Left renal pelvis (tissue), 4 donors: ENCODE results near the gene PBRM1. TPM values are rescaled to one million over a fixed set of nuclear protein-coding genes. Genes with fewer than 3 reads are reported as not detected.

Experiments used
- DNase-seq, 4 donors: peaks; one replicate each; pipeline ENCODE4 v3.0.0-alpha.2; 2013; ENCODE audit warnings: low read depth in 4 of 4, low spot score in 3 of 4
- polyA plus RNA-seq, 4 donors: library from polyadenylated mRNA; unstranded; fragments of 120-200 nt; gene quantifications; one replicate each; pipeline ENCODE4 v1.2.1, GENCODE V29; 2013; ENCODE audit not compliant: insufficient read length in 4 of 4

PBRM1 gene
- polyA plus RNA-seq, 4 donors = 57.9 to 66.9 (median 61.1) TPM

GRCh38 chr3:52539010-52539653, 146.6 kb downstream of the PBRM1 start:
- DNase-seq = no peak

GRCh38 chr3:52537726-52538421, 147.8 kb downstream of the PBRM1 start:
- no peak for DNase-seq

DNA sequence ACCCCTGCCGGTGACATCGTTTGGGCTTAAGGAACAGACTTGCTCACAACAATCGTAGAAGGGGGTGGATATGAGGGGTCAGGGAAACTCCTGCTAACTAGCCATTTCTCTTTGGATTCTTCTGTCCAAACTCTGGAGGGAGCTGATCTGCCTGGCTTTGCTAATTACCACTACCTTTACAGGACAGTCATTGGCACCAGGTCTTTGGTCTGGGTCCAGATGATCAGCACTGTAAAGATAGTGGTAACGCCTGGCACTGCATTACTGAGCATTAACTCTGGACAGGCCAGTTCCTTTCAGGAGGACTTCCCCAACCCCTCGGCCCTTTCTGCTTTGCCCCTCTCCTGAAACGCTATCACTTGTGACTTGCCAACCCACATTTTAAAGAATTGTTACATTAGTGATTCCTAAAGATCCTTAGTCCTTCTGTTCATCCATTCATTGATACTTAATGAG, 148.5 kb downstream of the PBRM1 start:
- no peak for DNase-seq

- peak; percentile 92 to 94 (median 94) for DNase-seq
Measured at GRCh38 chr3:52536369-52537164, 149.1 kb downstream of the PBRM1 start, which contains the start of gene UQCC5. TSS of gene UQCC5 (plus strand) at chr3:52536605. CDS start at chr3:52536756, 151 bp downstream.

GRCh38 chr3:52536112-52536368, 149.7 kb downstream of the PBRM1 start:
- DNase-seq = no peak

- no peak for DNase-seq
Measured at GRCh38 chr3:52535411-52536111, 150.2 kb downstream of the PBRM1 start.

DNA sequence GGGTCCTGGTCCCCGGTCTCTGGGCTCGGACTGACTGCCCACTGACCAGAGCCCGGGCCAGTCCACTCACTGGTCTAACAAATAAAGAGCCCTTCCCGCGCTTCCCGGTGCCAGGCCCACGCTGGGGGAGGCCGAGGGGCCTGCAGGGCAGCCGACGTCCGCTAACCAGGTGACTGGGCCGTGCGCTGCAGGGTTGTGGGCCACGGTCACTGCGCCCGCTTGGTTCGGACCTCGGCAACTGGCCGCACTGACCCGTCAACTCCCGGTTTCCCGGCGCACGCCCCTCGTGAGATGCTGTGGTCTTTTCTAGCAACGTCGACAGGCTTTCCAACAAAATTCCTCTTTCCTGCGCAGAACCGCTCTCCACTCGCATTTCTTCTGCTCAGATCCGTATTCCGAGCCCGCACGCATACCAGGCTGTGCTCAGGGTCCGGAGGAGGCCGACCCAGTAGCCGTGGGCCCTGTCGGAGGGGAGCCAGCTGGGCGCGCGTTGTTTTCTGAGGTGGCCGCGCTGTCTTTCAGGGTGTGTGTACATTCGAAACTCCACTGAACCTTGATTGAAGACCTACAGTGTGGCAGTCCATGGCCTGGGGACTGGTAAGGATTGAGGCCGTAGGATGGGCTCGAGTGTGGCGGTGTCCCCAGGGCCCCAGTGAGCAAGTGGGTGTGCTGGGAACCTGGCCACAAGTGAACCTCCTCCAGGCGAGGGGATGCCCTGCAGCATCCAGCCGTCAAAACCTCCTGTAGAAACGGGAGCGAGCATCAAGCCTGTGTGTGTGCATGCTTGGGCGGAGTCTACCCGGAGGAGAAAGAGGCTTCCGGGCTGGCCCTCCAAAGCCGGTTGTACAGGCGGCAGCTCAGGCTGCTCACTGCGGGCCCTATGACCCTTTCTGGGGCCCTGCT, 151.2 kb downstream of the PBRM1 start:
- no peak for DNase-seq

DNA sequence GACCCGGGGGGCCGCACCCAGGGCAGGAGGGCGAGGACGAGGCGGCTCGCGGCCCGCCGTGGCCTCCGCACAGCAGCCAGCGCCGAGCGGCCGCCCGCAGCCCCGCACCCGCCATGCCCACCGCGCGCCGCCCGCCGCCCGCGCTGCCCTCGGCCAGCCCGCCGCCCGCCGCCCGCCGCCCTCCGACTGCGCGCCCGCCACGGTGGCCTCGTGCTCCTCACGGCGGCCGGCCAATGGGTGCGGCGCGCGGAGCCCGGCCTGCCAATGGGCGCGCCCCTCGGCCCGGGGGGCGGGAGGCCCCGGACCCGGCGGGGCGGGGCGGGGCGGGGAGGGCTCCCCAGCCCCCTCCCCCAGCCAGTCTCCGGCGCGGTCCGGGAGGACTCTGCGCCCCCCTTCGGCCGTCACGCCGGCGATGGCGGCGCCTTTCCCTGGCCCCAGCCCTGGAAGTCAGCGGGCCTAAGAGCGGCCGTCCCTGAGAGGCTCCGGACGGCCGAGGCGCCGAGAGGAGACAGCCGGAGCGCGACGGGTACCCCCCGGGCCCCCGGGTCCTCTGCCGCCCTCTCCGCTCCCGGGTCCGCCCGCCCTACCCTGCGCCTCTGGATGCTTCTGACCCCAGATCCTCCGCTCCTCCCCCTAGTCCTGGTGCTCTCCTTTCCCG, 152.0 kb downstream of the PBRM1 start, which contains the start of gene NT5DC2:
TSS of gene NT5DC2 (minus strand) at position 235 of the 658 bp plus-strand sequence. CDS start at position 115, 120 bp downstream.
- DNase-seq = peak in 1 of 4 donors; percentile 63

DNA sequence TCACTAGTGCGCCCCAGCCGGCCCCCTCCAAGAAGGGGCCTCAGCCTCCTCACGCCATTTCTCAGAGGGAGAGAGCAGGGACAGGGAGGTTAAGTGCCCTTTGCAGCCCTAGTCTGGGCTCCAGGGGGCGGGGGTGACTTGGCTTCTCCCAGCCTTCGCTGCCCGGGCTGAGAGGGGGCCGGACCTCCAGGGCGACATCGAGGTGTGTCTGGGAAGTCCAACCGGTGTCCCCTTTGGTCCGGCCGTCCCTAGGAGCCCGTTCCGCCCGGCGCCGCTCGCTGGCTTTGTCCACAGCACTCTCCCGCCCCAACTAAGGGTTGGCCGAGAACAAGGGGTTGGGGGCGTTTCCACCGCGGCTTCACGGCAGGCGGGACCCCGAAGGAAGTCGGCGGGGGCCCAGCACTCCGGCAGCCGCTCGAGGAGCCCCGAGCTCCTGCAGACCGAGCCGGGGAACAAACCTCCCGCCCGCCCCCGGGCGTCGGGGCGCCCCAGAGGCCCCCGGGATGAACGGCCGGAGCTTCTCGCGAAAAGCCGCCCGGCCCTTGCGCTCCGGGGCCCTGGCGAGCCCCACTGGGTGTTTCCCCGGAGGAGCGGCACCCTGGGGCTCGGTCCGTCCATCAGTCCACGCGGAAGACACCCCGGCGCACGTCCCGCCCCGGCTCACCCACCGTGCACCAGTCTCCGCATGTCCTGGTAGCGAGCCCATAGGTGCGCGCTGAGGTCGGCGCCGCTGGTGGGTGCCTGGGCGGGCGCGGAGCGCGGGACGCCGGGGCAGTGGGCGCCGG, 152.7 kb downstream of the PBRM1 start:
- DNase-seq = no peak

DNA sequence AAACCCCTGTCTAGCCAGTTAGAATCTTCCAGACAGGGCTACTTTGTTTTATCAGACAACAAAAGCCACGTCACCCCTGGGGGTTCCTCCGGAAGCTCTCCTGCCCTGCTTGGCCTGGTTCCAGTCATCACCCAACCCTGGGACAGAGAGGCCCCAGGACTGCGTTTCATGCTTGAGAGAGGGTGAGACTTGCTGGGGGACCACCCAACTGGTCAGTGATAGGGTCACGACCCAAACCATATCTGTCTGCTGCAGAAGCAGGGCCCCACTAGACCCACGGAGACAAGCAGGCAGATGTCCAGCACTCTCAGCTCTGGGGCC, 153.2 kb downstream of the PBRM1 start:
- DNase-seq = no peak

DNA sequence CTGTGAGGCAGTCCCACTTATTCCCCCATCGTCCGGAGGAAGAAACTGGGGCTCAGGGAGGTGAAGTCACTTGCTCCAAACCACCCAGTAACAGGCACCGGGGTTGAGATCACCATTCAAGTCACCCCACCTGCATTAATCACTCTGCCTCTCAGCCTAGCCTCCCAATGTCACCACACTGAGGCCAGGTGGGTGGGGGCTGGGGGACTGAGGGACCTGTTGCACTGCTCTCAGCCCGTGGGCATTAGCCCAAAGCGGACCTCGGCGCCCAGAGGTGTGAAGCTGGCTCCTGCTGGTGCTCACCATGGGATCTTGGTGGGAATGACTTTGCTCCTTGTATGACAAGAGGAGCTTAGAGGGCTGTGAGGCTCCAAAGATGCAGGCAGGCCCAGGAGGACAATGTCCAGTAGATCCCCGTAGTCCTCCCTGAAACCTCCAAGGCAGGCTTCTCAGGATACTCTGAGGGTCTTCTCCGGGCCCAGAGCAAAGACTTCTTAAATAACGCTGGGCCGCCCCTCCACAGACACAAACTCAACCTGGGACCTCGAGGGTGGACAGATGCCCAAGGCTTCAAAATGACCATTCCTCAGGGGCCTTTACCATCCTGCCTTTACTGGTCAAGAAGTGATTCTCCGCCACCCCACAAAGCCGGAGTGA, 153.7 kb downstream of the PBRM1 start:
- DNase-seq = no peak

DNA sequence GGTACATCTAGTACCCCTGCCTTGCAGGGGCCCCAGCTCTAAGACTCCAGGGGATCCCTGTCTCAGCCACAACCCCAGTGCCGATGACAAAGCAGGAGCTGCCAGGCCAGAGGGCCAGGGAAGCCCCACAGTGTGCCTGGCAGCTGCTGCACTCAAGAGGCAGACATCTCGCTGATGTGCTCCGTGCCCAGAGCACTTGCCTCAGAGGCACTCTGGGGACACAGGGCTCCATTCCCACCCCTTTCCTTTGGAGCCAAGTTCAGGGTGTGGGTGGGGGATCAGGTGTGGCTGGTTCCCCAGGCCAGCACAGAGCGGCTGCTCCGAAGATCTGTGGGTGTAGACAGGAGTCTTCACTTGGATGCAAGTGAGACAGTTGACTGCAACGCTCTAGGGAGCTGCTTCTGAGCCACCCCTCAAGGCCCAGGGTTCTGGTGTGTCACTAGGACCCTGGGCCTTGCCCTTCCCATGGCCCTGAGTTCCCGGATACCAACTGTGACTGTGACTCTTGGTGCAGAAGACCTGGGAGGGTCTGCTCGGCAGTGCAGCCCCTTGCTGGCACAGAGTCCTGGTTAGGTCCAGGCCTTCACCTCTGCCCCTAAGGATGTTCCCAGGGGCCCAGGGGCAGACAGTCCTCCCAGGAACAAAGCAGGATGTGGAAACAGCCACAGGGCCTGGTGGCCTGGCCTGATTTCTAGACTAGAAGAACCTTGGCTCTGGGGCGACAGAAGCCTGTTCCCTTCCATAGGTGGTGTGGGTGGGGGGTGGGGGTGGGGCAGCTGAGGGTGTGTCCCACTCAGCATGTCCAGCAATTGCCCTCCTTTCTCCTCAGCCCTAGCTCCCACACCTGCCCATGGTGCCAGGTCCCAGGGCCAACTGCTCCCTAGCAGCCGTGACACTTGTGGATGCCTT, 154.5 kb downstream of the PBRM1 start:
- no peak for DNase-seq

GRCh38 chr3:52529376-52530333, 156.1 kb downstream of the PBRM1 start:
- no peak for DNase-seq

DNA sequence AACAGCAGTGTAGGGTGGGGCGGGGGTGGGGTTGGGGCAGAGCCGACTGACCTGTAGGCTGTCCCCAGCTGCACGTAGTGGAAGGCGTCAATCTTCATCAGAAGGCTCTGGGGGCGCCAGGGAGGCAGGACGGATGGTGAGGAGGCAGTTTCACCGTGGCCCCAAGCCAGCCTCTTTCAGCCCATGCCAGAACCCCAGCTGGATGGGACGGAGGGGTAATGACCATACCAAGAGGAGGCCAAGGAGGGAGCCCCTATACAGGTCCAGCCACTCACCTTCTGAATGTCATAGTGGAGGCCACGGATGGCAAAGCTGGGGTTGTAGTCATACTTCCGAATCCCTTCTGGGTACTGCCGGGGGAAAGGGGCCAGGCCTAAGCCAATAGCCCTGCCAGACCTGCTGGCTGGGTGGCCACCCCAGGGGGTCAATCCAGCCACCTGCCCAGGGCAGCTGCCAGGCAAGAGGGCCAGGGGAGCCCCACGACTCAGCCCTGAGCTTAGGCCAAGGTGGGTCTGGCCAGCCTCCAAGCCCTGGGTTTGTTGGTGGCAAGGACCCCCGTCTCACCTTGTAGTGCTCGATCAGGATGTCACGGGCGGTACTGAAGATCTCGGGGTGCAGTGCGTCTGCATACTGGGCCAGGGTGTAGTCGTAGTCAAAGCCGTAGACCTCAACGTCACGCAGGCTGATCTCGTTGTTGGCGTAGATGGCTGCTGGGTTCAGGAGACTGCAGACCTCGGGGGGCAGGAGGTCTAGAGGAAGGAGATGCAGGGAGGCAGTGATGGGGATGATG, 156.9 kb downstream of the PBRM1 start:
- DNase-seq = no peak
